NCI-H2107 (cell line): ENCODE data around the gene RHBDD2.
"Not testable (repeated sequence)": the region's sequence is repeated elsewhere in the genome, so short reads cannot be mapped to it uniquely, and the experiment has no call there.

ENCODE experiments used
- DNase-seq: peaks from one replicate; lab custom pipeline; 2025; lab: John Stamatoyannopoulos, UW

The RHBDD2 gene

GRCh38 chr7:75866489-75867389 lies 12.1 kb upstream of the RHBDD2 start:
- peak; percentile 76 for DNase-seq

- DNase-seq, result no peak
These were observed 11.5 kb upstream of the RHBDD2 start for GRCh38 chr7:75867390-75867717.

- no peak for DNase-seq
These were observed 10.7 kb upstream of the RHBDD2 start for GRCh38 chr7:75868153-75868552.

GRCh38 chr7:75869776-75870379 lies 9.0 kb upstream of the RHBDD2 start:
- no peak for DNase-seq

GRCh38 chr7:75870557-75871161 lies 8.2 kb upstream of the RHBDD2 start:
- no peak for DNase-seq

- DNase-seq, result no peak
These were observed 6.6 kb upstream of the RHBDD2 start for GRCh38 chr7:75872073-75872782.

GRCh38 chr7:75874180-75874579 lies 4.7 kb upstream of the RHBDD2 start:
- DNase-seq, result not testable (repeated sequence)

- no peak for DNase-seq
These were observed 3.4 kb upstream of the RHBDD2 start for GRCh38 chr7:75875113-75876080.

GRCh38 chr7:75876126-75876881 lies 2.5 kb upstream of the RHBDD2 start:
- no peak for DNase-seq

GRCh38 chr7:75878312-75878768 lies 494 bp upstream of the RHBDD2 start:
- DNase-seq, result no peak

GRCh38 chr7:75879771-75880184 lies 944 bp downstream of the RHBDD2 start:
- DNase-seq, result peak; percentile 50

GRCh38 chr7:75880242-75880641 lies 1.4 kb downstream of the RHBDD2 start:
- DNase-seq, result no peak

GRCh38 chr7:75881436-75882095 lies 2.7 kb downstream of the RHBDD2 start:
- no peak for DNase-seq

GRCh38 chr7:75883265-75883824 lies 4.5 kb downstream of the RHBDD2 start:
- DNase-seq, result not testable (repeated sequence)

- DNase-seq, result no peak
These were observed 5.6 kb downstream of the RHBDD2 start for GRCh38 chr7:75884476-75884875.

GRCh38 chr7:75885036-75885435 lies 6.2 kb downstream of the RHBDD2 start:
- DNase-seq, result no peak

GRCh38 chr7:75887669-75888369 lies 9.0 kb downstream of the RHBDD2 start:
- no peak for DNase-seq

GRCh38 chr7:75888464-75889222 lies 9.8 kb downstream of the RHBDD2 start:
- DNase-seq, result no peak
